PC-3 (cell line): ENCODE data around the gene SH3PXD2A. TPM values are rescaled to one million over a fixed set of nuclear protein-coding genes. Genes with fewer than 3 reads are reported as not detected.

Experiments used
- ATAC-seq: fragments of 200-7000 bp; cut with Tn5 transposase; 2 replicates; pipeline ENCODE4 v1.9.1; 2020; ENCODE audit warnings: mild to moderate bottlenecking, moderate library complexity
- BruUV-seq: library from RNA; stranded (reverse); fragments of 400-500 nt; replicated peaks from 2 replicates; lab custom pipeline; 2021; lab: Mats Ljungman, UMichigan
- CTCF ChIA-PET: fragments of 300-600 bp; sonication (Branson Sonifier 250); formaldehyde crosslinking; loops from one replicate; lab custom pipeline; 2022; ENCODE audit warnings: antibody characterized with exemption; lab: Charles Lee
- POLR2A ChIA-PET: fragments of 300-600 bp; sonication (Branson Sonifier 250); formaldehyde crosslinking; loops from one replicate; lab custom pipeline; 2022; ENCODE audit warnings: antibody characterized with exemption; ENCODE audit not compliant: unreplicated experiment; lab: Charles Lee
- DNase-seq: peaks from one replicate; pipeline ENCODE4 v3.0.0-alpha.2; 2015
- H2AFZ ChIP-seq: fragments of 300-600 bp; sonication (generic); 2 replicates; pipeline ENCODE4 v1.6.0; 2016; ENCODE audit warnings: antibody characterized with exemption, low read length
- H3F3A ChIP-seq: fragments of 300-600 bp; sonication (generic); one replicate; pipeline ENCODE4 v1.6.0; 2017; ENCODE audit warnings: antibody characterized with exemption, low read length, control low read depth, mild to moderate bottlenecking; ENCODE audit not compliant: unreplicated experiment
- H3K27ac ChIP-seq: fragments of 300-600 bp; sonication (generic); 2 replicates; pipeline ENCODE4 v1.5.1; 2016; ENCODE audit warnings: mild to moderate bottlenecking, low read length
- H3K27me3 ChIP-seq: fragments of 300-600 bp; sonication (generic); 2 replicates; pipeline ENCODE4 v1.6.1; 2016; ENCODE audit warnings: low read length, mixed read lengths
- H3K36me3 ChIP-seq: fragments of 300-600 bp; sonication (generic); 2 replicates; pipeline ENCODE4 v1.6.1; 2016; ENCODE audit warnings: low read depth, mixed run types, low read length, mixed read lengths
- H3K4me1 ChIP-seq: fragments of 300-600 bp; sonication (generic); 2 replicates; pipeline ENCODE4 v1.5.1; 2016; ENCODE audit warnings: low read length; ENCODE audit not compliant: insufficient read depth
- H3K4me2 ChIP-seq: fragments of 300-600 bp; sonication (generic); 2 replicates; pipeline ENCODE4 v1.6.0; 2016; ENCODE audit warnings: low read length
- H3K4me3 ChIP-seq: fragments of 300-600 bp; sonication (generic); 2 replicates; pipeline ENCODE4 v1.5.1; 2016; ENCODE audit warnings: mild to moderate bottlenecking, low read length, mixed read lengths
- H3K79me2 ChIP-seq: fragments of 300-600 bp; sonication (generic); 2 replicates; pipeline ENCODE4 v1.6.1; 2017; ENCODE audit warnings: low read length, mixed read lengths
- H3K9ac ChIP-seq: fragments of 300-600 bp; sonication (generic); 2 replicates; pipeline ENCODE4 v1.6.0; 2016; ENCODE audit warnings: mild to moderate bottlenecking, low read length
- H3K9me2 ChIP-seq: fragments of 300-600 bp; sonication (generic); replicated peaks from 2 replicates; pipeline ENCODE4 v1.6.1; 2016; ENCODE audit warnings: mixed run types, low read length, mixed read lengths
- H3K9me3 ChIP-seq: fragments of 300-600 bp; sonication (generic); 2 replicates; pipeline ENCODE4 v1.6.1; 2016; ENCODE audit warnings: low read length, mixed read lengths
- H4K20me1 ChIP-seq: fragments of 300-600 bp; sonication (generic); 2 replicates; pipeline ENCODE4 v1.6.1; 2016; ENCODE audit warnings: low read length, mixed read lengths
- CTCF ChIP-seq: fragments of 300-600 bp; sonication (generic); conservative IDR thresholded peaks from 2 replicates; pipeline ENCODE4 v1.5.1; 2017; ENCODE audit warnings: antibody characterized with exemption, low read depth, mild to moderate bottlenecking, low read length
- EZH2 ChIP-seq: fragments of 300-600 bp; sonication (generic); IDR thresholded peaks from one replicate; pipeline ENCODE4 v1.6.1; 2017; ENCODE audit warnings: antibody characterized with exemption, mild to moderate bottlenecking, low read length; ENCODE audit not compliant: unreplicated experiment
- EZH2phosphoT487 ChIP-seq: fragments of 300-600 bp; sonication (generic); IDR thresholded peaks from 2 replicates; pipeline ENCODE4 v1.6.1; 2018; ENCODE audit warnings: mild to moderate bottlenecking, antibody characterized with exemption, low read length, borderline replicate concordance
- intact Hi-C: fragments of 100-400 bp; cut with micrococcal nuclease; formaldehyde crosslinking; loops from 2 replicates; pipeline ENCODE4 v1.9.0; 2023
- total RNA-seq: library from RNA; depleted of rRNA; stranded (reverse); fragments of >200 nt; gene quantifications from 2 replicates; pipeline ENCODE4 v1.2.3, GENCODE V29; 2014

Gene SH3PXD2A
- total RNA-seq, 1 experiment from 2014 or later: 3.4 TPM

GRCh38 chr10:103574097-103575061 lies 281.0 kb downstream of the SH3PXD2A start:
- POLR2A ChIA-PET: no interaction called here
- no TSS peak for BruUV-seq
- Histone ChIP-seq H3K4me3 (no peak overlapping the region), H3K9ac (no peak overlapping the region), H3K4me2 (no peak overlapping the region), H3K9me2 (no peaks in the 10 kb centered on the region), H3K27ac (no peak overlapping the region), H4K20me1 (no peaks in the 10 kb centered on the region), H3K4me1 (peaks cover 36% of the 10 kb centered on the region), H3K36me3 (no peaks in the 10 kb centered on the region), H3K79me2 (no peaks in the 10 kb centered on the region), H3K9me3 (no peaks in the 10 kb centered on the region), H2AFZ (no peak overlapping the region), H3K27me3 (no peaks in the 10 kb centered on the region), H3F3A (no peaks in the 10 kb centered on the region)
- intact Hi-C loops: no loop called here
- no peak for ATAC-seq
- CTCF ChIA-PET: no interaction called here
- DNase-seq: no peak
- TF ChIP-seq EZH2 (no peak), EZH2phosphoT487 (no peak), CTCF (no peak)

GRCh38 chr10:103573205-103573487 lies 282.2 kb downstream of the SH3PXD2A start:
- Histone ChIP-seq H3K9me2 (no peaks in the 10 kb centered on the region), H3K9ac (no peak overlapping the region), H3K4me2 (peak overlapping the region; percentile 8; the same call in 1 of the 2 replicates), H3K4me1 (peaks cover 36% of the 10 kb centered on the region), H4K20me1 (no peaks in the 10 kb centered on the region), H3K27ac (peak overlapping the region; percentile 12; the same call in 1 of the 2 replicates), H3K79me2 (no peaks in the 10 kb centered on the region), H3K27me3 (no peaks in the 10 kb centered on the region), H2AFZ (no peak overlapping the region), H3K9me3 (no peaks in the 10 kb centered on the region), H3F3A (no peaks in the 10 kb centered on the region), H3K36me3 (no peaks in the 10 kb centered on the region), H3K4me3 (no peak overlapping the region)
- intact Hi-C loops: no loop called here
- POLR2A ChIA-PET: no interaction called here
- TF ChIP-seq EZH2 (no peak), CTCF (no peak), EZH2phosphoT487 (no peak)
- CTCF ChIA-PET: no interaction called here
- DNase-seq: no peak
- no TSS peak for BruUV-seq
- ATAC-seq: no peak
